Progenitor cell of endocrine pancreas (in vitro differentiated cells): ENCODE results near the gene SUFU. TPM values are rescaled to one million over a fixed set of nuclear protein-coding genes. Genes with fewer than 3 reads are reported as not detected.

Source experiments
- DNase-seq: peaks from one replicate; pipeline ENCODE4 v3.0.0; 2021; ENCODE audit warnings: low spot score; ENCODE audit not compliant: unreplicated experiment
- H3K27ac Mint-ChIP-seq: 2 replicates; pipeline ENCODE4 v1.8.0; 2021; ENCODE audit warnings: mild to moderate bottlenecking, moderate library complexity, mixed read lengths
- H3K27me3 Mint-ChIP-seq: 2 replicates; pipeline ENCODE4 v1.8.0; 2021; ENCODE audit warnings: mixed read lengths
- H3K36me3 Mint-ChIP-seq: 2 replicates; pipeline ENCODE4 v1.8.0; 2022; ENCODE audit warnings: mixed read lengths; ENCODE audit not compliant: insufficient read depth
- H3K4me1 Mint-ChIP-seq: 2 replicates; pipeline ENCODE4 v1.8.0; 2021; ENCODE audit warnings: low read depth, mixed read lengths
- H3K4me3 Mint-ChIP-seq: 2 replicates; pipeline ENCODE4 v1.8.0; 2021; ENCODE audit warnings: low read depth, mild to moderate bottlenecking, moderate library complexity, mixed read lengths
- H3K9me3 Mint-ChIP-seq: 2 replicates; pipeline ENCODE4 v1.8.0; 2021; ENCODE audit warnings: low read depth, mixed read lengths
- CTCF ChIP-seq: fragments of 200-600 bp; sonication (generic); IDR thresholded peaks from one replicate; pipeline ENCODE4 v1.5.0; 2021; ENCODE audit warnings: antibody characterized with exemption, mild to moderate bottlenecking; ENCODE audit not compliant: unreplicated experiment
- total RNA-seq: library from RNA; stranded (reverse); gene quantifications from 2 replicates; pipeline ENCODE4 v1.2.1, GENCODE V29; 2021

The SUFU gene
- total RNA-seq, 1 donor from 2014 or later: 25.8 TPM

- Mint-ChIP-seq H3K27ac (peak overlapping the region; percentile 92), H3K9me3 (no peaks in the 10 kb centered on the region), H3K27me3 (no peaks in the 10 kb centered on the region), H3K36me3 (peaks cover 1% of the 10 kb centered on the region), H3K4me1 (peaks cover 32% of the 10 kb centered on the region), H3K4me3 (peak overlapping the region; percentile 86)
- TF ChIP-seq CTCF: no peak
- no peak for DNase-seq
Measured at GRCh38 chr10:102460836-102461186, 43.0 kb upstream of the SUFU start.

GRCh38 chr10:102461187-102462054 is 42.4 kb upstream of the SUFU start:
- peaks cover 30% of the 10 kb centered on the region for H3K4me1 Mint-ChIP-seq
- no peaks in the 10 kb centered on the region for H3K27me3 Mint-ChIP-seq
- peak; percentile 95 for DNase-seq
- H3K4me3 Mint-ChIP-seq: peak overlapping the region; percentile 86
- TF ChIP-seq CTCF: no peak
- H3K9me3 Mint-ChIP-seq: no peaks in the 10 kb centered on the region
- peak overlapping the region; percentile 92 for H3K27ac Mint-ChIP-seq
- peaks cover 1% of the 10 kb centered on the region for H3K36me3 Mint-ChIP-seq

GRCh38 chr10:102462512-102463054 is 41.2 kb upstream of the SUFU start:
- TF ChIP-seq CTCF: no peak
- peak overlapping the region; percentile 86 for H3K27ac Mint-ChIP-seq
- H3K36me3 Mint-ChIP-seq: peaks cover 1% of the 10 kb centered on the region
- H3K27me3 Mint-ChIP-seq: no peaks in the 10 kb centered on the region
- peaks cover 30% of the 10 kb centered on the region for H3K4me1 Mint-ChIP-seq
- peak overlapping the region; percentile 86 for H3K4me3 Mint-ChIP-seq
- no peak for DNase-seq
- no peaks in the 10 kb centered on the region for H3K9me3 Mint-ChIP-seq

- Mint-ChIP-seq H3K9me3 (no peaks in the 10 kb centered on the region), H3K4me3 (no peak overlapping the region), H3K4me1 (peaks cover 30% of the 10 kb centered on the region), H3K27me3 (no peaks in the 10 kb centered on the region), H3K36me3 (no peaks in the 10 kb centered on the region), H3K27ac (peak overlapping the region; percentile 86)
- TF ChIP-seq CTCF: no peak
- DNase-seq: no peak
Measured at GRCh38 chr10:102463983-102464382, 39.8 kb upstream of the SUFU start.

- Mint-ChIP-seq H3K4me3 (no peak overlapping the region), H3K27ac (no peak overlapping the region), H3K9me3 (no peaks in the 10 kb centered on the region), H3K27me3 (no peaks in the 10 kb centered on the region), H3K4me1 (peaks cover 30% of the 10 kb centered on the region), H3K36me3 (peaks cover 2% of the 10 kb centered on the region)
- TF ChIP-seq CTCF: no peak
- DNase-seq: no peak
Measured at GRCh38 chr10:102465466-102465865, 38.3 kb upstream of the SUFU start.
